Parathyroid adenoma (tissue), 2 donors: Measurements from ENCODE around the gene SMAD7.

ENCODE experiments used
- H2AFZ ChIP-seq: fragments of 300-600 bp; sonication (generic); one replicate; pipeline ENCODE4 v1.7.0; 2017; ENCODE audit warnings: antibody characterized with exemption, mild to moderate bottlenecking
- H3K27ac ChIP-seq: fragments of 300-600 bp; sonication (generic); one replicate; pipeline ENCODE4 v1.7.0; 2017
- H3K27me3 ChIP-seq: fragments of 300-600 bp; sonication (generic); one replicate; pipeline ENCODE4 v1.7.0; 2017; ENCODE audit warnings: low read length; ENCODE audit not compliant: control insufficient read depth, insufficient read depth
- H3K36me3 ChIP-seq: fragments of 300-600 bp; sonication (generic); one replicate; pipeline ENCODE4 v1.7.0; 2017; ENCODE audit warnings: low read length; ENCODE audit not compliant: control insufficient read depth, insufficient read depth
- H3K4me1 ChIP-seq: fragments of 300-600 bp; sonication (generic); one replicate; pipeline ENCODE4 v1.7.0; 2017; ENCODE audit warnings: control low read depth
- H3K4me2 ChIP-seq: fragments of 300-600 bp; sonication (generic); one replicate; pipeline ENCODE4 v1.7.0; 2017; ENCODE audit warnings: low read length
- H3K4me3 ChIP-seq: fragments of 300-600 bp; sonication (generic); one replicate; pipeline ENCODE4 v1.7.0; 2017; ENCODE audit warnings: low read depth, low read length
- H3K79me2 ChIP-seq: fragments of 300-600 bp; sonication (generic); one replicate; pipeline ENCODE4 v1.7.0; 2017; ENCODE audit warnings: control low read depth
- H3K9ac ChIP-seq: fragments of 300-600 bp; sonication (generic); one replicate; pipeline ENCODE4 v1.7.0; 2017; ENCODE audit warnings: mild to moderate bottlenecking
- H3K9me3 ChIP-seq: fragments of 300-600 bp; sonication (generic); one replicate; pipeline ENCODE4 v1.7.0; 2017; ENCODE audit warnings: low read length; ENCODE audit not compliant: control insufficient read depth
- TF ChIP-seq, protein P1 (sequence below): fragments of 300-600 bp; sonication (generic); IDR thresholded peaks from one replicate; pipeline ENCODE4 v1.7.0; 2017; ENCODE audit warnings: antibody characterized with exemption, mild to moderate bottlenecking
- donor health status: primary hyperparathyroidism.

The SMAD7 gene

DNA sequence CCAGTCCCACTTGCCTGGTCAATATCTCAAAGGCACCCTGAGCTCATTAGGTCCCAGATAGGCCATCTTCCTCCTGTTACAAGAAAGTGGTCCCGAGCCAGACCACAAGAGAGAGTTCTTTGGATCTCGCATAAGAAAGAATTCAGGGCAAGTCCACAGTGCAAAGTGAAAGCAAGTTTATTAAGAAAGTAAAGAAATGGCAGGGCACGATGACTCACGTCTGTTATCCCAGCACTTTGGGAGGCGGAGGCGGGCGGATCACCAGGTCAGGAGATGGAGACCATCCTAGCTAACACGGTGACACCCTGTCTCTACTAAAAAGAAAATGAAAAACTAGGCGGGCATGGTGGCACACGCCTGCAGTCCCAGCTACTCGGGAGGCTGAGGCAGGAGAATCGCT, 10.8 kb upstream of the SMAD7 start:
- no peak overlapping the region for H3K4me2 ChIP-seq
- no peak overlapping the region for H3K27ac ChIP-seq

DNA sequence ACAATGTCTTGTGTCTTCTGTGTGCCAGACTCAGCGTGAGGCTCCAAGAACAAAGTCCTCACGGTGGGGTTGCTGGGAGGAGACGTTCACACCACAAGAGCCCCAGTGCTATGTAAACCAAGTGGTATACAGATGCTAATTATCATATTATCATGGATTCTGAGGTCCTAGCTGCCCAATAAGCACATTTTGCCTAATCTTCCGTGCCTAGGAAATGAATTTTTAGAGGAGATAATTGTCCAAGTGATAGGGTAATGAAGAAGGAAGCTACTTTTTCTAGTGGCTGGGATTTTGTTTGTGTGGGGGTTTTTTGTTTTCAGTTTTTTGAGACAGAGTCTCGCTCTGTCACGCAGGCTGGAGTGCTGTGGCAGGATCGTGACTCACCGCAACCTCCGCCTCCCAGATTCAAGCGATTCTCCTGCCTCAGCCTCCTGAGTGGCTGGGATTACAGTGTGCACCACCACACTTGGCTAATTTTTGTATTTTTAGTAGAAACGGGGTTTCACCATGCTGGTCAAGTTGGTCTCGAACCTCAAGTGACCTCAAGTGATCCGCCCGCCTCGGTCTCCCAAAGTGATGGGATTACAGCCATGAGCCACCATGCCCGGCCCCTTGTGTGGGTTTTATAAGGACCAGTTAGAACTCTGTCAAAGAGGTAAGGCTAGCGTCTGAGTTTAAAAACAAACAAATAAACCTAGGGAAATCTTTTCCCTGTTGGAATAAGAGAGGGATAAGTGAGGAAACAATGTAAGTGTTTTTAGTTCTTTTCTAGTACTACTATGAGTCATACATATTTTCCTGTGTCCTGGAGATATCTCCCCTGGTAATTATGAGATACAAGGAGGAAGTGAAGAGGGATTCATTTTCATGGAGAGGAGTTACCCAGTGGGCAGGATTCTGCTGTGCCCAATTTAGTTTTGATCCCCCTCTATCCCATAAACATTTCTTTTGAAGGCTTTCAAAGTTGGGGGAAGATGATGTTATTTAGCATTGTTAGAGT, 9.5 kb upstream of the SMAD7 start:
- H3K27ac ChIP-seq, result no peak overlapping the region
- no peaks in the 10 kb centered on the region for H3K9me3 ChIP-seq

More for the DNA sequence above, 10.8 kb upstream of the SMAD7 start:
- no peak overlapping the region for H2AFZ ChIP-seq
- TF ChIP-seq, protein P1, sequence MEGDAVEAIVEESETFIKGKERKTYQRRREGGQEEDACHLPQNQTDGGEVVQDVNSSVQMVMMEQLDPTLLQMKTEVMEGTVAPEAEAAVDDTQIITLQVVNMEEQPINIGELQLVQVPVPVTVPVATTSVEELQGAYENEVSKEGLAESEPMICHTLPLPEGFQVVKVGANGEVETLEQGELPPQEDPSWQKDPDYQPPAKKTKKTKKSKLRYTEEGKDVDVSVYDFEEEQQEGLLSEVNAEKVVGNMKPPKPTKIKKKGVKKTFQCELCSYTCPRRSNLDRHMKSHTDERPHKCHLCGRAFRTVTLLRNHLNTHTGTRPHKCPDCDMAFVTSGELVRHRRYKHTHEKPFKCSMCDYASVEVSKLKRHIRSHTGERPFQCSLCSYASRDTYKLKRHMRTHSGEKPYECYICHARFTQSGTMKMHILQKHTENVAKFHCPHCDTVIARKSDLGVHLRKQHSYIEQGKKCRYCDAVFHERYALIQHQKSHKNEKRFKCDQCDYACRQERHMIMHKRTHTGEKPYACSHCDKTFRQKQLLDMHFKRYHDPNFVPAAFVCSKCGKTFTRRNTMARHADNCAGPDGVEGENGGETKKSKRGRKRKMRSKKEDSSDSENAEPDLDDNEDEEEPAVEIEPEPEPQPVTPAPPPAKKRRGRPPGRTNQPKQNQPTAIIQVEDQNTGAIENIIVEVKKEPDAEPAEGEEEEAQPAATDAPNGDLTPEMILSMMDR, result no peak
- no peak overlapping the region for H3K4me3 ChIP-seq
- H3K36me3 ChIP-seq, result no peaks in the 10 kb centered on the region
- no peaks in the 10 kb centered on the region for H3K27me3 ChIP-seq
- H3K9me3 ChIP-seq, result no peaks in the 10 kb centered on the region
- H3K4me1 ChIP-seq, result peaks cover 3% of the 10 kb centered on the region
- H3K9ac ChIP-seq, result no peak overlapping the region
- H3K79me2 ChIP-seq, result no peaks in the 10 kb centered on the region

DNA sequence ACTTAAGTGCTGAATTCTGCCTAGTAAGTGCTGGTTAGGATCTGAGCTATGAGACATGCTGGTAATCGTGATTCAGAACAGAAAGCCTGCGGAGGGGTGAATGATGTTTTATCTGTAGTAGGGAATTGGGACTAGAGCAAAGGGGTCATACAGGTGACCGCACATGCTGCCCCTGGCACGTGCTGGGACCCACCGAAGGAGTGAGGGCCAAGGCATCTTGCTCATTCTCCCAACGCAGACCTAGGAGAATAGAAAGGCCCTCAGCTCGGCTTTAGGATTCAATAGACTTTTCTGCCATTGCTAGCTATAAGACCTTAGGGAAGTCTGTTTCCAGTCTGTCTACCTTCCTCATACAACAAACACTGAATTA, 8.8 kb upstream of the SMAD7 start:
- H3K27ac ChIP-seq, result no peak overlapping the region
- no peaks in the 10 kb centered on the region for H3K27me3 ChIP-seq
- no peak overlapping the region for H3K4me2 ChIP-seq
- H3K79me2 ChIP-seq, result no peaks in the 10 kb centered on the region
- TF ChIP-seq, protein P1, result no peak
- peaks cover 16% of the 10 kb centered on the region for H3K4me1 ChIP-seq
- no peaks in the 10 kb centered on the region for H3K9me3 ChIP-seq
- H2AFZ ChIP-seq, result no peak overlapping the region
- no peak overlapping the region for H3K4me3 ChIP-seq
- no peak overlapping the region for H3K9ac ChIP-seq
- no peaks in the 10 kb centered on the region for H3K36me3 ChIP-seq

More for the DNA sequence above, 9.5 kb upstream of the SMAD7 start:
- Histone ChIP-seq H3K4me2 (no peak overlapping the region), H3K79me2 (no peaks in the 10 kb centered on the region), H3K9ac (no peak overlapping the region), H3K36me3 (no peaks in the 10 kb centered on the region), H2AFZ (no peak overlapping the region), H3K4me3 (no peak overlapping the region), H3K4me1 (peaks cover 16% of the 10 kb centered on the region), H3K27me3 (no peaks in the 10 kb centered on the region)
- TF ChIP-seq, protein P1, result no peak

GRCh38 chr18:48958951-48959350, 8.2 kb upstream of the SMAD7 start:
- H3K36me3 ChIP-seq, result no peaks in the 10 kb centered on the region
- H3K27me3 ChIP-seq, result no peaks in the 10 kb centered on the region
- no peak overlapping the region for H3K27ac ChIP-seq
- H3K4me1 ChIP-seq, result peaks cover 16% of the 10 kb centered on the region
- no peak overlapping the region for H3K4me3 ChIP-seq
- no peak overlapping the region for H2AFZ ChIP-seq
- H3K4me2 ChIP-seq, result no peak overlapping the region
- no peak overlapping the region for H3K9ac ChIP-seq
- no peaks in the 10 kb centered on the region for H3K79me2 ChIP-seq
- TF ChIP-seq, protein P1, result no peak
- no peaks in the 10 kb centered on the region for H3K9me3 ChIP-seq
